K562 (cell line): ENCODE results near the gene UNC45A. TPM values are rescaled to one million over a fixed set of nuclear protein-coding genes. Genes with fewer than 3 reads are reported as not detected.

Source experiments
- CBFA2T3 ChIP-seq: fragments of 450-650 bp; IDR thresholded peaks from 2 replicates; pipeline ENCODE4 v1.6.1; 2017
- CC2D1A ChIP-seq: fragments of 450-650 bp; IDR thresholded peaks from 2 replicates; pipeline ENCODE4 v1.6.1; 2017; ENCODE audit warnings: mild to moderate bottlenecking
- CSDE1 ChIP-seq, 2 experiments: fragments of 450-650 bp; IDR thresholded peaks; 2 replicates each; pipeline ENCODE4 v1.6.1; 2016; ENCODE audit warnings: mild to moderate bottlenecking in 1 of 2
- EP400 ChIP-seq: fragments of 450-650 bp; IDR thresholded peaks from 2 replicates; pipeline ENCODE4 v1.6.1; 2017; ENCODE audit warnings: antibody characterized with exemption, mild to moderate bottlenecking, moderate library complexity
- MAFK ChIP-seq: IDR thresholded peaks from 2 replicates; pipeline ENCODE4 v1.6.1; 2011; ENCODE audit warnings: low read length, improper control_type of control experiment
- POLR3A ChIP-seq: IDR thresholded peaks from 2 replicates; pipeline ENCODE4 v1.6.1; 2011; ENCODE audit warnings: borderline replicate concordance, mild to moderate bottlenecking, moderate library complexity; ENCODE audit not compliant: insufficient read length, insufficient read depth; ENCODE audit errors: extremely low read depth
- RCOR1 ChIP-seq, 2 experiments: IDR thresholded peaks; 2 replicates each; pipeline ENCODE4 v1.6.1; 2012; ENCODE audit warnings: low read depth in 2 of 2, low read length in 2 of 2, borderline replicate concordance in 1 of 2, improper control_type of control experiment in 1 of 2
- ZNF23 ChIP-seq: fragments of 250-450 bp; sonication (Bioruptor Pico); IDR thresholded peaks from 2 replicates; pipeline ENCODE4 v1.4.0; 2020; ENCODE audit warnings: mild to moderate bottlenecking
- ZNF239 ChIP-seq: fragments of 250-450 bp; sonication (Bioruptor Pico); IDR thresholded peaks from 2 replicates; pipeline ENCODE4 v1.4.0; 2020; ENCODE audit warnings: mild to moderate bottlenecking
- ZNF384 ChIP-seq: IDR thresholded peaks from 2 replicates; pipeline ENCODE4 v1.6.1; 2012; ENCODE audit warnings: low read depth, low read length, improper control_type of control experiment
- polyA plus RNA-seq, 8 experiments: library from polyadenylated mRNA; depleted of rRNA in 4 of 8; stranded (reverse) in 5 of 8; unstranded in 3 of 8; fragments of >200 nt; fragmentation: Nextera tagmentation in 2 of 8; fragmentation: Illumina TruSeq in 1 of 8; extraction: Ambion mirVana in 2 of 8; extraction: Trizol in 1 of 8; gene quantifications; 2 replicates each; pipeline versions ENCODE4 v1.2.1 to v1.2.3, GENCODE V29; 2011 to 2014; ENCODE audit warnings: inconsistent platforms in 1 of 8, missing spikeins in 1 of 8
- total RNA-seq, 7 experiments: library from RNA; depleted of rRNA in 6 of 7; stranded (reverse); fragments of >200 nt in 6 of 7; fragmentation: Illumina TruSeq in 2 of 7; extraction: Trizol in 2 of 7; gene quantifications; 2 replicates each; pipeline versions ENCODE4 v1.2.1 to v1.2.3, GENCODE V29; 2011 to 2021; ENCODE audit warnings: low replicate concordance in 1 of 7
- TF ChIP-seq, protein P1 (sequence below), 2 experiments: fragments of 200-800 bp in 1 of 2; sonication (Bioruptor generic) in 1 of 2; sonication (generic) in 1 of 2; formaldehyde crosslinking in 1 of 2; IDR thresholded peaks in 1 of 2; conservative IDR thresholded peaks in 1 of 2; 2 replicates each; pipeline versions ENCODE4 v1.5.0 to v1.6.1; 2016 to 2020; ENCODE audit warnings: missing compliant biosample characterization in 1 of 2, missing genetic modification characterization in 1 of 2, missing genetic modification reagents in 1 of 2
- TF ChIP-seq, protein P2 (sequence below), 2 experiments: fragments of 250-450 bp in 1 of 2; fragments of 450-650 bp in 1 of 2; sonication (Bioruptor Pico) in 1 of 2; IDR thresholded peaks; 2 replicates each; pipeline versions ENCODE4 v1.6.1 to v1.8.0; 2016 to 2021; ENCODE audit warnings: mild to moderate bottlenecking in 2 of 2, moderate library complexity in 2 of 2, missing compliant biosample characterization in 1 of 2, missing genetic modification characterization in 1 of 2
- TF ChIP-seq, protein P3 (sequence below), 3 experiments: IDR thresholded peaks in 2 of 3; conservative IDR thresholded peaks in 1 of 3; 2 replicates each; pipeline ENCODE4 v1.5.1; 2011 to 2012; ENCODE audit warnings: low read length in 3 of 3, mild to moderate bottlenecking in 3 of 3, control low read depth in 2 of 3, improper control_type of control experiment in 1 of 3, inconsistent platforms in 1 of 3, low read depth in 1 of 3, mixed read lengths in 1 of 3, moderate library complexity in 1 of 3; ENCODE audit not compliant: insufficient read depth in 2 of 3
- TF ChIP-seq, protein P4 (sequence below): sonication (generic); formaldehyde crosslinking; IDR thresholded peaks from 2 replicates; pipeline ENCODE4 v1.8.0; 2022; ENCODE audit warnings: missing genetic modification reagents, mild to moderate bottlenecking, moderate library complexity, borderline replicate concordance
- TF ChIP-seq, protein P5 (sequence below): sonication (generic); formaldehyde crosslinking; IDR thresholded peaks from 2 replicates; pipeline ENCODE4 v1.8.0; 2022; ENCODE audit warnings: mild to moderate bottlenecking, missing genetic modification reagents

UNC45A gene
- total and polyA plus RNA-seq, 9 of the 15 experiments (the other 6 are each of a cell fraction or from before 2014, with no cell fraction given) = 22.4 to 79.3 (median 43.7) TPM

DNA sequence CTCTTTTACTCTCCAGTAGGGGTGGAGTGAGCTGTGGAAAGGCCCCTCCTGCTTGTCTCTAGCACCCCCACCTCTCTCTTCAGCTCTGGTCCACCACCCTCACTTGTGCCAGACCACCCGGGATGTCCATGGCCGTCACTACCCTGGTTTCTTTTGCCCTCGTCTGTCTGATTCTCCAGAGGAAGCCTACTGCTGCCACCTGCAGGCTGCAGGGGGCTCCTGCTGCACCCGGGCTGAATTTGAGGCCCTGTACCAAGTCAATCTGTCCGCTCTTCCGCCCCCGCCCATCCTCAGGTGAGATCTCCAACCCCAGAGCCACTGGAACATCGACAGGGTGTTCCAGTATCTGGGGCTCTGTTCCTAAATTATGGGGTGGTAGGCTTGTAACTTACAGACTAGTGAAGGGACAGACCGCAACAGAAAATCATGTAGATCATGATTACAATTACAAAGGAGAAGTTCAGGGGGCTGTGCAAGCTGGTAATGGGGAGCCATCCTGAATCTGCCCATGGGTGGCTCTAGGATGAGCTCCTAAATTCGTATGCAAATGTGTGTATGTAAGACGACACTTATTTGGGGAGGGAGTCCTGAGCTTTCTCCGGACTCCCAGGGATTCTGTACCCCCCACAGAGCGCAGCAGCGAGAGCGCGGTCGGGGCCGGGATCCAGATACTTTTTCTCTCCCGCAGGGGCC is 683 bp upstream of the UNC45A start (continued):
- TF ChIP-seq, protein P1, sequence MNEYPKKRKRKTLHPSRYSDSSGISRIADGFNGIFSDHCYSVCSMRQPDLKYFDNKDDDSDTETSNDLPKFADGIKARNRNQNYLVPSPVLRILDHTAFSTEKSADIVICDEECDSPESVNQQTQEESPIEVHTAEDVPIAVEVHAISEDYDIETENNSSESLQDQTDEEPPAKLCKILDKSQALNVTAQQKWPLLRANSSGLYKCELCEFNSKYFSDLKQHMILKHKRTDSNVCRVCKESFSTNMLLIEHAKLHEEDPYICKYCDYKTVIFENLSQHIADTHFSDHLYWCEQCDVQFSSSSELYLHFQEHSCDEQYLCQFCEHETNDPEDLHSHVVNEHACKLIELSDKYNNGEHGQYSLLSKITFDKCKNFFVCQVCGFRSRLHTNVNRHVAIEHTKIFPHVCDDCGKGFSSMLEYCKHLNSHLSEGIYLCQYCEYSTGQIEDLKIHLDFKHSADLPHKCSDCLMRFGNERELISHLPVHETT (CRISPR knock-in tag; conservative IDR thresholded peaks at IDR 0.05 in 1 of 2, IDR thresholded peaks at IDR 0.05 in 1 of 2) = no peak
- TF ChIP-seq, protein P2, sequence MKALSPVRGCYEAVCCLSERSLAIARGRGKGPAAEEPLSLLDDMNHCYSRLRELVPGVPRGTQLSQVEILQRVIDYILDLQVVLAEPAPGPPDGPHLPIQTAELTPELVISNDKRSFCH (CRISPR knock-in tag; IDR thresholded peaks at IDR 0.05) = no peak
- TF ChIP-seq, protein P2 (tag; IDR thresholded peaks at IDR 0.05) = no peak
- TF ChIP-seq, protein P3, sequence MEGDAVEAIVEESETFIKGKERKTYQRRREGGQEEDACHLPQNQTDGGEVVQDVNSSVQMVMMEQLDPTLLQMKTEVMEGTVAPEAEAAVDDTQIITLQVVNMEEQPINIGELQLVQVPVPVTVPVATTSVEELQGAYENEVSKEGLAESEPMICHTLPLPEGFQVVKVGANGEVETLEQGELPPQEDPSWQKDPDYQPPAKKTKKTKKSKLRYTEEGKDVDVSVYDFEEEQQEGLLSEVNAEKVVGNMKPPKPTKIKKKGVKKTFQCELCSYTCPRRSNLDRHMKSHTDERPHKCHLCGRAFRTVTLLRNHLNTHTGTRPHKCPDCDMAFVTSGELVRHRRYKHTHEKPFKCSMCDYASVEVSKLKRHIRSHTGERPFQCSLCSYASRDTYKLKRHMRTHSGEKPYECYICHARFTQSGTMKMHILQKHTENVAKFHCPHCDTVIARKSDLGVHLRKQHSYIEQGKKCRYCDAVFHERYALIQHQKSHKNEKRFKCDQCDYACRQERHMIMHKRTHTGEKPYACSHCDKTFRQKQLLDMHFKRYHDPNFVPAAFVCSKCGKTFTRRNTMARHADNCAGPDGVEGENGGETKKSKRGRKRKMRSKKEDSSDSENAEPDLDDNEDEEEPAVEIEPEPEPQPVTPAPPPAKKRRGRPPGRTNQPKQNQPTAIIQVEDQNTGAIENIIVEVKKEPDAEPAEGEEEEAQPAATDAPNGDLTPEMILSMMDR (IDR thresholded peaks at IDR 0.05 in 2 of 3, conservative IDR thresholded peaks at IDR 0.05 in 1 of 3; ENCODE audit: insufficient read depth in 2 of 3, low read depth in 1 of 3, low read length in 3 of 3) = peak; percentile 91 to 95 (median 95)
- peak in 1 of 2 experiments; percentile 73; a peak in 1 of 4 replicates for TF ChIP-seq RCOR1 (IDR thresholded peaks at IDR 0.05; ENCODE audit: borderline replicate concordance in 1 of 2, low read depth in 2 of 2, low read length in 2 of 2)
- TF ChIP-seq POLR3A = no peak
- TF ChIP-seq, protein P4, sequence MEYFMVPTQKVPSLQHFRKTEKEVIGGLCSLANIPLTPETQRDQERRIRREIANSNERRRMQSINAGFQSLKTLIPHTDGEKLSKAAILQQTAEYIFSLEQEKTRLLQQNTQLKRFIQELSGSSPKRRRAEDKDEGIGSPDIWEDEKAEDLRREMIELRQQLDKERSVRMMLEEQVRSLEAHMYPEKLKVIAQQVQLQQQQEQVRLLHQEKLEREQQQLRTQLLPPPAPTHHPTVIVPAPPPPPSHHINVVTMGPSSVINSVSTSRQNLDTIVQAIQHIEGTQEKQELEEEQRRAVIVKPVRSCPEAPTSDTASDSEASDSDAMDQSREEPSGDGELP (CRISPR knock-in tag) = peak; percentile 48; the same call in 1 of the 2 replicates
- TF ChIP-seq CSDE1 (IDR thresholded peaks at IDR 0.05) = no peak
- no peak for TF ChIP-seq CBFA2T3
- TF ChIP-seq ZNF23 (CRISPR knock-in tag) = no peak
- TF ChIP-seq, protein P5, sequence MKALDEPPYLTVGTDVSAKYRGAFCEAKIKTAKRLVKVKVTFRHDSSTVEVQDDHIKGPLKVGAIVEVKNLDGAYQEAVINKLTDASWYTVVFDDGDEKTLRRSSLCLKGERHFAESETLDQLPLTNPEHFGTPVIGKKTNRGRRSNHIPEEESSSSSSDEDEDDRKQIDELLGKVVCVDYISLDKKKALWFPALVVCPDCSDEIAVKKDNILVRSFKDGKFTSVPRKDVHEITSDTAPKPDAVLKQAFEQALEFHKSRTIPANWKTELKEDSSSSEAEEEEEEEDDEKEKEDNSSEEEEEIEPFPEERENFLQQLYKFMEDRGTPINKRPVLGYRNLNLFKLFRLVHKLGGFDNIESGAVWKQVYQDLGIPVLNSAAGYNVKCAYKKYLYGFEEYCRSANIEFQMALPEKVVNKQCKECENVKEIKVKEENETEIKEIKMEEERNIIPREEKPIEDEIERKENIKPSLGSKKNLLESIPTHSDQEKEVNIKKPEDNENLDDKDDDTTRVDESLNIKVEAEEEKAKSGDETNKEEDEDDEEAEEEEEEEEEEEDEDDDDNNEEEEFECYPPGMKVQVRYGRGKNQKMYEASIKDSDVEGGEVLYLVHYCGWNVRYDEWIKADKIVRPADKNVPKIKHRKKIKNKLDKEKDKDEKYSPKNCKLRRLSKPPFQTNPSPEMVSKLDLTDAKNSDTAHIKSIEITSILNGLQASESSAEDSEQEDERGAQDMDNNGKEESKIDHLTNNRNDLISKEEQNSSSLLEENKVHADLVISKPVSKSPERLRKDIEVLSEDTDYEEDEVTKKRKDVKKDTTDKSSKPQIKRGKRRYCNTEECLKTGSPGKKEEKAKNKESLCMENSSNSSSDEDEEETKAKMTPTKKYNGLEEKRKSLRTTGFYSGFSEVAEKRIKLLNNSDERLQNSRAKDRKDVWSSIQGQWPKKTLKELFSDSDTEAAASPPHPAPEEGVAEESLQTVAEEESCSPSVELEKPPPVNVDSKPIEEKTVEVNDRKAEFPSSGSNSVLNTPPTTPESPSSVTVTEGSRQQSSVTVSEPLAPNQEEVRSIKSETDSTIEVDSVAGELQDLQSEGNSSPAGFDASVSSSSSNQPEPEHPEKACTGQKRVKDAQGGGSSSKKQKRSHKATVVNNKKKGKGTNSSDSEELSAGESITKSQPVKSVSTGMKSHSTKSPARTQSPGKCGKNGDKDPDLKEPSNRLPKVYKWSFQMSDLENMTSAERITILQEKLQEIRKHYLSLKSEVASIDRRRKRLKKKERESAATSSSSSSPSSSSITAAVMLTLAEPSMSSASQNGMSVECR = peak; percentile 66; the same call in 1 of the 2 replicates
- no peak for TF ChIP-seq MAFK
- peak; percentile 29; the same call in 1 of the 2 replicates for TF ChIP-seq ZNF384
- 0 out of 2 replicates have a peak, but pooled peaks have one; percentile 1 for TF ChIP-seq EP400
- TF ChIP-seq ZNF239 (CRISPR knock-in tag) = no peak
- TF ChIP-seq CC2D1A = 0 out of 2 replicates have a peak, but pooled peaks have one; percentile 46
